Body of pancreas (tissue), 4 donors: ENCODE measurements around the gene IGSF1. TPM values are rescaled to one million over a fixed set of nuclear protein-coding genes. Genes with fewer than 3 reads are reported as not detected.

ENCODE experiments used
- ATAC-seq: fragments of 150-250 bp; one replicate; pipeline ENCODE4 v1.9.1; 2016
- DNase-seq, 4 donors: peaks; one replicate each; pipeline ENCODE4 v3.0.0-alpha.2; 2019
- H3K27ac ChIP-seq, 4 donors: fragments of 200-600 bp; sonication (generic); 1 replicate in 3 of 4; 2 replicates in 1 of 4; pipeline versions ENCODE4 v1.5.1 to v1.6.1; 2016 to 2019; ENCODE audit warnings: mild to moderate bottlenecking in 1 of 4, mixed read lengths in 1 of 4, moderate library complexity in 1 of 4
- H3K27me3 ChIP-seq, 2 donors: fragments of 200-600 bp; sonication (generic); one replicate each; pipeline ENCODE4 v1.6.0; 2016; ENCODE audit warnings: mild to moderate bottlenecking in 1 of 2
- H3K36me3 ChIP-seq, 2 donors: fragments of 200-600 bp; sonication (generic); replicated peaks in 1 of 2; 2 replicates each; pipeline ENCODE4 v1.5.1; 2016; ENCODE audit warnings: low read depth in 2 of 2; ENCODE audit not compliant: insufficient read depth in 1 of 2
- H3K4me1 ChIP-seq: fragments of 200-600 bp; sonication (generic); one replicate; pipeline ENCODE4 v1.6.0; 2016
- H3K4me3 ChIP-seq, 2 donors: fragments of 200-600 bp; sonication (generic); 1 replicate in 1 of 2; 2 replicates in 1 of 2; pipeline ENCODE4 v1.5.1; 2016 to 2019
- H3K9me3 ChIP-seq, 3 donors: fragments of 200-600 bp; sonication (generic); 1 replicate in 2 of 3; 2 replicates in 1 of 3; pipeline ENCODE4 v1.5.1; 2016
- CTCF ChIP-seq, 7 experiments: fragments of 450-650 bp in 4 of 7; fragments of 200-600 bp in 3 of 7; sonication (generic) in 3 of 7; IDR thresholded peaks; one replicate each; pipeline ENCODE4 v1.5.1; 2016 to 2019; ENCODE audit warnings: antibody characterized with exemption in 7 of 7
- POLR2A ChIP-seq, 3 donors: fragments of 450-650 bp; IDR thresholded peaks; one replicate each; pipeline ENCODE4 v1.6.1; 2016; ENCODE audit warnings: antibody characterized with exemption in 3 of 3, mild to moderate bottlenecking in 2 of 3
- WGBS, 2 donors: methylation state at CpG; one replicate each; pipeline ENCODE4 v1.1.5; 2017; 5-methylcytosine and 5-hydroxymethylcytosine counted together
- intact Hi-C: fragments of 100-400 bp; cut with DNase I; formaldehyde crosslinking; loops from one replicate; pipeline ENCODE4 v1.15.1; 2023
- total RNA-seq, 2 donors: library from RNA; depleted of rRNA; stranded (reverse); fragments of >200 nt; gene quantifications; one replicate each; pipeline ENCODE4 v1.1.0, GENCODE V29; 2016

The IGSF1 gene
- total RNA-seq, 2 donors from 2014 or later: 0.33 to 1.3 TPM

- H3K27ac ChIP-seq: peak overlapping the region in 2 of 4 donors; percentile 44 to 47
- peaks cover 28% of the 10 kb centered on the region for H3K4me1 ChIP-seq
- H3K9me3 ChIP-seq: no peaks in the 10 kb centered on the region
- no peak overlapping the region for H3K4me3 ChIP-seq
- intact Hi-C loops: no loop called here
- no peaks in the 10 kb centered on the region for H3K36me3 ChIP-seq
- no peaks in the 10 kb centered on the region for H3K27me3 ChIP-seq
- peak; percentile 67 for ATAC-seq
- WGBS, 2 donors: 50 to 55% methylated on average over 7 of the region's 7 CpGs
- DNase-seq: peak; percentile 58 to 74 (median 67)
- no peak for TF ChIP-seq POLR2A (IDR thresholded peaks at IDR 0.05)
- no peak for TF ChIP-seq CTCF (IDR thresholded peaks at IDR 0.05)
Measured at GRCh38 chrX:131264665-131265064, 24.4 kb downstream of the IGSF1 start.

- Histone ChIP-seq H3K4me3 (no peak overlapping the region), H3K27me3 (no peaks in the 10 kb centered on the region), H3K36me3 (no peaks in the 10 kb centered on the region), H3K9me3 (no peaks in the 10 kb centered on the region), H3K27ac (peak overlapping the region in 2 of 4 donors; percentile 44 to 47), H3K4me1 (peaks cover 28% of the 10 kb centered on the region)
- ATAC-seq: no peak
- no peak for DNase-seq
- TF ChIP-seq POLR2A (IDR thresholded peaks at IDR 0.05) (no peak), CTCF (IDR thresholded peaks at IDR 0.05) (no peak)
- 42 to 65% methylated on average over 2 of the region's 2 CpGs for WGBS, 2 donors
- intact Hi-C loops: no loop called here
Measured at GRCh38 chrX:131264053-131264452, 25.1 kb downstream of the IGSF1 start.

- WGBS, 2 donors: 26 to 38% methylated on average over 13 of the region's 13 CpGs
- peak; percentile 80 for ATAC-seq
Measured at GRCh38 chrX:131262738-131263679, 26.1 kb downstream of the IGSF1 start.

GRCh38 chrX:131262200-131262599 is 26.9 kb downstream of the IGSF1 start:
- TF ChIP-seq CTCF (IDR thresholded peaks at IDR 0.05): no peak
- no peak for TF ChIP-seq POLR2A (IDR thresholded peaks at IDR 0.05)
- intact Hi-C loops: no loop called here
- Histone ChIP-seq H3K4me1 (peaks cover 28% of the 10 kb centered on the region), H3K27ac (peak overlapping the region in 2 of 4 donors; percentile 23 to 48), H3K27me3 (no peaks in the 10 kb centered on the region), H3K36me3 (no peaks in the 10 kb centered on the region), H3K9me3 (no peaks in the 10 kb centered on the region), H3K4me3 (no peak overlapping the region)
- peak; percentile 79 for ATAC-seq
- peak; percentile 20 to 66 (median 50) for DNase-seq

More at GRCh38 chrX:131262738-131263679, 26.1 kb downstream of the IGSF1 start:
- TF ChIP-seq POLR2A (IDR thresholded peaks at IDR 0.05): no peak
- TF ChIP-seq CTCF (IDR thresholded peaks at IDR 0.05): peak; percentile 12 to 58 (median 47)
- Histone ChIP-seq H3K9me3 (no peaks in the 10 kb centered on the region), H3K4me1 (peaks cover 28% of the 10 kb centered on the region), H3K36me3 (no peaks in the 10 kb centered on the region), H3K27ac (peak overlapping the region in 3 of 4 donors; percentile 12 to 48 (median 23)), H3K4me3 (no peak overlapping the region), H3K27me3 (no peaks in the 10 kb centered on the region)
- intact Hi-C loops: no loop called here
- DNase-seq: peak; percentile 38 to 68 (median 60)
